Right ventricle myocardium inferior (tissue), 1 donor: ENCODE results near the gene SLCO2B1. TPM values are rescaled to one million over a fixed set of nuclear protein-coding genes. Genes with fewer than 3 reads are reported as not detected.

Source experiments
- ATAC-seq: fragments of 200-7000 bp; cut with Tn5 transposase; one replicate; pipeline ENCODE4 v1.9.1; 2020; ENCODE audit warnings: mild to moderate bottlenecking, moderate library complexity
- DNase-seq: peaks from one replicate; pipeline ENCODE4 v3.0.0; 2021; ENCODE audit errors: missing footprints
- intact Hi-C: fragments of 100-400 bp; cut with DNase I; formaldehyde crosslinking; loops from one replicate; pipeline ENCODE4 v1.11.0; 2022
- total RNA-seq: library from RNA; stranded (reverse); fragmentation: NEBNext Ultra II Directional; extraction: Animal tissue kit (Norgen Biotek cat#: 25700); gene quantifications from one replicate; pipeline ENCODE4 v1.2.1, GENCODE V29; 2021
- donor health status: DM: no; HTN: yes; CAD: no; lungs with severe emphysema.

The SLCO2B1 gene
- total RNA-seq, 1 donor from 2014 or later, result 33.4 TPM

GRCh38 chr11:75142714-75143419 is 8.0 kb upstream of the SLCO2B1 start:
- intact Hi-C loops, result no loop called here
- ATAC-seq, result peak; percentile 88
- DNase-seq, result peak; percentile 90

- DNase-seq (no peak), ATAC-seq (no peak)
- intact Hi-C loops, result no loop called here
These were observed 7.5 kb upstream of the SLCO2B1 start for GRCh38 chr11:75143420-75143731.

GRCh38 chr11:75144716-75145014 is 6.2 kb upstream of the SLCO2B1 start:
- DNase-seq, result no peak

GRCh38 chr11:75145196-75145971 is 5.5 kb upstream of the SLCO2B1 start:
- intact Hi-C loops, result no loop called here
- DNase-seq (no peak), ATAC-seq (no peak)

More at GRCh38 chr11:75144716-75145014, 6.2 kb upstream of the SLCO2B1 start:
- intact Hi-C loops, result loop anchor here (1.0 kb wide), 1 partner anchor 61 kb away; no protein-coding TSS in a partner anchor
- no peak for ATAC-seq

GRCh38 chr11:75145972-75146519 is 4.9 kb upstream of the SLCO2B1 start:
- ATAC-seq (no peak), DNase-seq (no peak)
- intact Hi-C loops, result no loop called here

- DNase-seq, result no peak
- intact Hi-C loops, result no loop called here
- ATAC-seq, result no peak
These were observed 4.2 kb upstream of the SLCO2B1 start for GRCh38 chr11:75146711-75147110.

GRCh38 chr11:75147191-75147874 is 3.6 kb upstream of the SLCO2B1 start:
- DNase-seq (no peak), ATAC-seq (no peak)
- intact Hi-C loops, result no loop called here

GRCh38 chr11:75147875-75148263 is 3.0 kb upstream of the SLCO2B1 start:
- no peak for DNase-seq
- no peak for ATAC-seq
- intact Hi-C loops, result no loop called here

- intact Hi-C loops, result no loop called here
These were observed 2.4 kb upstream of the SLCO2B1 start for GRCh38 chr11:75148436-75148983.

GRCh38 chr11:75149766-75150465 is 991 bp upstream of the SLCO2B1 start:
- no peak for ATAC-seq
- intact Hi-C loops, result no loop called here
- no peak for DNase-seq

More at GRCh38 chr11:75148436-75148983, 2.4 kb upstream of the SLCO2B1 start:
- ATAC-seq, result no peak
- DNase-seq, result no peak

- intact Hi-C loops, result no loop called here
- ATAC-seq (no peak), DNase-seq (no peak)
These were observed 590 bp downstream of the SLCO2B1 start for GRCh38 chr11:75151346-75152047.

- DNase-seq, result no peak
- intact Hi-C loops, result no loop called here
- ATAC-seq, result peak; percentile 11
These were observed 1.2 kb downstream of the SLCO2B1 start for GRCh38 chr11:75152090-75152489.

GRCh38 chr11:75152651-75153427 is 1.9 kb downstream of the SLCO2B1 start:
- intact Hi-C loops, result no loop called here
- ATAC-seq, result no peak
- DNase-seq, result no peak

- ATAC-seq (peak; percentile 72), DNase-seq (no peak)
- intact Hi-C loops, result no loop called here
These were observed 4.0 kb downstream of the SLCO2B1 start for GRCh38 chr11:75154646-75155569.

- ATAC-seq (peak; percentile 33), DNase-seq (no peak)
- intact Hi-C loops, result no loop called here
These were observed 4.9 kb downstream of the SLCO2B1 start for GRCh38 chr11:75155570-75156422.

- ATAC-seq, result no peak
- intact Hi-C loops, result no loop called here
- no peak for DNase-seq
These were observed 7.3 kb downstream of the SLCO2B1 start for GRCh38 chr11:75158241-75158640.
